GM21619 (cell line): Measurements from ENCODE around the gene OR6C70.

Source experiments
- ATAC-seq: cut with Tn5 transposase; IDR thresholded peaks from one replicate; pipeline ENCODE4 v1.9.1; 2021; ENCODE audit not compliant: unreplicated experiment

Gene OR6C70

DNA sequence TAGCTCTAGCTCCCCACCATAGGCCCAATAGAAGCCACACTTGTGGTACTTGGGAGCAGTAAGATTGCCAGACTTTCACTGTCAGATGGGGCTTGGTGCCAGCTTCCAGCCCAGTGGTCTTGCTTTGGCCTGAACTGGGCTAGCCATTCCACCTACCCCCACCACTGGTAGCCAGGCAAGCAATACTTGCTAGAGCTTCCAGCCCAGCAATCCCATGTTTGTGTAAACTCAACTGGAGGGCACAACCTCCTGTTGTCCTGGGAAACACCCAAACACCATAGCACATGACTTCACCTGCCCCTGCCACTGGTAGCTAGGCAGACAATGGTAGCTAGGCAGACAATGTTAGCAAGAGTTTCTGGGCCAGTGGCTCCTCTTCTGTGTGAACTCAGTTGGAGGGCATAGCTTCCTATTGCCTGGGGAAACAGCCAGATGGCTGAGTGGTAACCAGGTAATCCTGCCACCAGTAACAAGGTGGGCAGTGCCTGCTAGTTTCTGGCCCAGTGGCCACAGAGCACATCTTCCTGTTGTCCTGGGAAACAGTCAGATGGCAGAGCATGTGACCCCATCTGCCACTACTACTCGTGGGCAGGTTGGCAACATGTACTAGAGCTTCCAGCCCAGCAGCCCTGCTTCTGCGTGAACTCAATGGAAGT lies 49.5 kb downstream of the OR6C70 start:
- no peak for ATAC-seq
